Neuronal stem cell (in vitro differentiated cells): ENCODE results near the gene HADH.

ENCODE experiments used
- DNase-seq: peaks from one replicate; pipeline ENCODE4 v3.0.0-alpha.2; 2013; ENCODE audit warnings: low spot score
- H2AFZ ChIP-seq: one replicate; pipeline ENCODE4 v1.6.1; 2013; ENCODE audit warnings: mild to moderate bottlenecking, low read length, inconsistent platforms
- H2AK5ac ChIP-seq: 2 replicates; pipeline ENCODE4 v1.6.1; 2013; ENCODE audit warnings: low read depth, mild to moderate bottlenecking, inconsistent platforms, low read length, moderate library complexity, mixed read lengths
- H2BK120ac ChIP-seq: 2 replicates; pipeline ENCODE4 v1.6.1; 2013; ENCODE audit warnings: low read depth, mild to moderate bottlenecking, inconsistent platforms, low read length, moderate library complexity, mixed read lengths
- H2BK12ac ChIP-seq: one replicate; pipeline ENCODE4 v1.6.1; 2013; ENCODE audit warnings: low read length, inconsistent platforms
- H2BK15ac ChIP-seq: 2 replicates; pipeline ENCODE4 v1.6.1; 2013; ENCODE audit warnings: mild to moderate bottlenecking, low read length, inconsistent platforms, mixed read lengths
- H2BK5ac ChIP-seq: one replicate; pipeline ENCODE4 v1.6.1; 2013; ENCODE audit warnings: inconsistent platforms, mild to moderate bottlenecking, low read length, moderate library complexity
- H3K14ac ChIP-seq: one replicate; pipeline ENCODE4 v1.6.1; 2013; ENCODE audit warnings: low read length, inconsistent platforms
- H3K18ac ChIP-seq: 2 replicates; pipeline ENCODE4 v1.6.1; 2013; ENCODE audit warnings: low read length, inconsistent platforms
- H3K23ac ChIP-seq: 2 replicates; pipeline ENCODE4 v1.6.1; 2013; ENCODE audit warnings: low read depth, mild to moderate bottlenecking, mixed read lengths, low read length, inconsistent platforms; ENCODE audit not compliant: poor library complexity
- H3K27ac ChIP-seq: replicated peaks from 3 replicates; pipeline ENCODE4 v1.5.1; 2013; ENCODE audit warnings: low read length, inconsistent platforms
- H3K27me3 ChIP-seq, 3 experiments: 2 replicates each; pipeline ENCODE4 v1.6.1; 2013; ENCODE audit warnings: low read length in 3 of 3, mild to moderate bottlenecking in 2 of 3, inconsistent platforms in 1 of 3, low read depth in 1 of 3, mixed read lengths in 1 of 3, moderate library complexity in 1 of 3; ENCODE audit not compliant: control insufficient read depth in 3 of 3, insufficient read depth in 3 of 3
- H3K36me3 ChIP-seq, 2 donors: replicated peaks in 1 of 2; 2 replicates each; pipeline ENCODE4 v1.6.1; 2013; ENCODE audit warnings: low read length in 2 of 2; ENCODE audit not compliant: control insufficient read depth in 2 of 2, insufficient read depth in 2 of 2
- H3K4ac ChIP-seq: 2 replicates; pipeline ENCODE4 v1.6.1; 2013; ENCODE audit warnings: inconsistent platforms, mild to moderate bottlenecking, low read length, moderate library complexity
- H3K4me1 ChIP-seq, 2 donors: 1 replicate in 1 of 2; 2 replicates in 1 of 2; pipeline ENCODE4 v1.6.1; 2013; ENCODE audit warnings: low read length in 2 of 2, low read depth in 1 of 2; ENCODE audit not compliant: control insufficient read depth in 2 of 2, insufficient read depth in 1 of 2
- H3K4me2 ChIP-seq: one replicate; pipeline ENCODE4 v1.6.1; 2013; ENCODE audit warnings: mild to moderate bottlenecking, low read length, inconsistent platforms; ENCODE audit not compliant: insufficient read depth, poor library complexity, severe bottlenecking
- H3K4me3 ChIP-seq, 2 donors: 2 replicates each; pipeline ENCODE4 v1.5.1; 2013; ENCODE audit warnings: low read length in 2 of 2, mild to moderate bottlenecking in 2 of 2, inconsistent platforms in 1 of 2, moderate library complexity in 1 of 2
- H3K79me1 ChIP-seq: one replicate; pipeline ENCODE4 v1.6.1; 2013; ENCODE audit warnings: low read depth, mild to moderate bottlenecking, inconsistent platforms, low read length, moderate library complexity
- H3K9ac ChIP-seq: one replicate; pipeline ENCODE4 v1.6.1; 2013; ENCODE audit warnings: mild to moderate bottlenecking, low read depth, low read length, inconsistent platforms; ENCODE audit not compliant: poor library complexity
- H3K9me3 ChIP-seq, 2 donors: replicated peaks in 1 of 2; 2 replicates each; pipeline versions ENCODE3 to v1.6.1; 2013; ENCODE audit warnings: low read length in 2 of 2, mild to moderate bottlenecking in 2 of 2, inconsistent platforms in 1 of 2, low read depth in 1 of 2, mixed read lengths in 1 of 2, moderate library complexity in 1 of 2; ENCODE audit not compliant: control insufficient read depth in 2 of 2, insufficient read depth in 1 of 2
- H4K8ac ChIP-seq: one replicate; pipeline ENCODE4 v1.6.1; 2013; ENCODE audit warnings: low read depth, mild to moderate bottlenecking, inconsistent platforms, low read length, moderate library complexity
- H4K91ac ChIP-seq: one replicate; pipeline ENCODE4 v1.6.1; 2013; ENCODE audit warnings: low read length, low read depth, mild to moderate bottlenecking, inconsistent platforms; ENCODE audit not compliant: poor library complexity
- WGBS, 2 donors: extraction: QIAGEN DNeasy Blood & Tissue Kit; methylation state at CpG; one replicate each; pipeline ENCODE4 v1.1.7; 2013; ENCODE audit warnings: missing lambda C conversion rate in 2 of 2, mixed read lengths in 1 of 2; ENCODE audit not compliant: insufficient read length in 2 of 2, insufficient replicate concordance in 1 of 2; ENCODE audit errors: extremely low coverage in 2 of 2; 5-methylcytosine and 5-hydroxymethylcytosine counted together

The HADH gene

DNA sequence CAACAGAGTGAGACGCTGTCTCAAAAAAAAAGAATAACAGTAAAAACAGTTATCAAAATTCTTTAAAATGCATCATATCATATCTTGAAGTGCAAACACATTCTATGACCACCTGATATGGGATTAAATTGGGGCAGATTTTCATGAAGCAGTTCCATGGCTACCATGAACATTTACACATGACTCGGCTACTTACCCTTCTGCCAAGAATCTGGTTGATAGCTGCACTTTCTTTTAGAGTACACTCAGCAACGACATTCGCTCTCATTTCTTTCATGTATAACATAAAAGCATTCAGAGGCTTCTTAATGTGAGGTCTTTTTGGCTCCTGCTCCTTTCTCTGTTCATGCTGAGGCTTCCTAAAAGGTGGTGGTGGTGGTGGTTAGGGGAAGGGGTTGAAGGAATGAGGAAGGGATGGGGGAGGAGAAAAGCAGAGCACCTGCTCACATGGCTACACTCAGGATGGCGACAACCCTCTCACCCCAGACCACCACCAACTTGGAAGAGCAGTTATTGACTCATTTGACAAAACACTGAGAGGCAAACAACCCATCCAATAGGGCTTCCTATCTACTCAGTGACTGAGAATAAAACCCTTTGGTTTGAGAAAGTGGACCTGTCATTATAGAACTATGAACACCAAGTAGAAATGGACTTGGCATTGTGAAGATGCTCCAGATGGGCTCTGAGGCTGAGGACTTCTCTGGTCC, 88.5 kb downstream of the HADH start:
- no peak overlapping the region for H2BK15ac ChIP-seq
- peaks cover 0 to 14% of the 10 kb centered on the region in 2 donors for H3K36me3 ChIP-seq
- H4K91ac ChIP-seq, result no peak overlapping the region
- no peak overlapping the region for H2AFZ ChIP-seq
- H3K18ac ChIP-seq, result no peak overlapping the region
- WGBS, 2 donors, result no CpG with 5 or more reads among the region's 5 CpGs
- H3K79me1 ChIP-seq, result no peaks in the 10 kb centered on the region
- no peaks in the 10 kb centered on the region for H3K27me3 ChIP-seq
- no peak overlapping the region for H4K8ac ChIP-seq
- H3K23ac ChIP-seq, result no peak overlapping the region
- H2BK5ac ChIP-seq, result no peak overlapping the region
- no peak overlapping the region for H2BK12ac ChIP-seq
- H2AK5ac ChIP-seq, result no peak overlapping the region
- H3K14ac ChIP-seq, result no peak overlapping the region
- no peaks in the 10 kb centered on the region for H3K4me1 ChIP-seq
- H3K4me3 ChIP-seq, result no peak overlapping the region
- no peak overlapping the region for H3K4ac ChIP-seq
- no peaks in the 10 kb centered on the region for H3K9me3 ChIP-seq
- DNase-seq, result no peak
- H3K9ac ChIP-seq, result no peak overlapping the region
- no peak overlapping the region for H3K4me2 ChIP-seq
- H2BK120ac ChIP-seq, result no peak overlapping the region
- no peak overlapping the region for H3K27ac ChIP-seq

DNA sequence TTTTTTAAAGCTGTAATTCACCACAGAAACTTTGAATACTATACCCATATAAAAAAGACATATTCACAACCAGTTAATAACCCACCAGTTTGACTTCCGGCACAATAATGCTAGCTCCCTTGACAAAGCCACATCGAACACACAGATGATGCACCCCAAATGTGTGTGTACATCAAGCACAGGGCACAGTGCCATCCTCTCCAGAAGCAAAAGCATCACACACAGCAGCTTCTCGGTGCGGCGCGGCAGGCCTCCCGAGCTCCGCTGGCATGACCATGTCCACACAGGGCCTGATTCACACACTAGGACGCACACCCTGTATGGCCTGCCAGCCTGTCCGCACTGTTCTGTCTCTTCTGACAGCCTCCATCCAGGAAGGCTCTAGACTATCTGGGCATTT, 91.1 kb downstream of the HADH start:
- no CpG with 5 or more reads among the region's 10 CpGs for WGBS, 2 donors

DNA sequence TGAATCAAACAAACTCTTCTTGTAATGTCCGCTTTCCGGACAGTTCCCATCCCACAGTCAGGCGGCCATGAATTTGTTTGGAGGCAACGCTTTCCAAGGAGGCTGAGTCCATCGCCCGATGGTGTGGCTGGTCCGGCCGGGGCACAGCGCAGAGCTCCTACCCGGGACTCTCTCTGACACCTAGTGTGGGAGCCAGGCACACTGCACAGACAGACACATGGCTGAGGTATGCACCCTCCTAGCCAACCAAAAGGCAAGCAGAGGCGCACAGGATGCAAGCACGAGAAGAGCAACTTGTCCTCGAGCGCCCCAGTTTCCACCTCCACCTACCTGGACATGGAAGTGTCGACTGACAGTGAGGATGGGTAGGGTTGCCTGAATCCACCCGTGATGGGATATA, 91.6 kb downstream of the HADH start:
- Histone ChIP-seq H3K79me1 (no peaks in the 10 kb centered on the region), H3K4me1 (no peaks in the 10 kb centered on the region), H4K8ac (no peak overlapping the region), H3K9ac (peak overlapping the region; percentile 9), H2BK12ac (no peak overlapping the region), H3K9me3 (no peaks in the 10 kb centered on the region), H3K23ac (no peak overlapping the region), H3K4ac (no peak overlapping the region), H4K91ac (no peak overlapping the region), H3K27ac (no peak overlapping the region), H2BK5ac (no peak overlapping the region), H2BK120ac (no peak overlapping the region), H3K4me3 (no peak overlapping the region), H3K18ac (peak overlapping the region; percentile 70), H2BK15ac (no peak overlapping the region), H2AK5ac (no peak overlapping the region), H3K27me3 (no peaks in the 10 kb centered on the region), H3K36me3 (peaks cover 0 to 14% of the 10 kb centered on the region in 2 donors), H3K4me2 (no peak overlapping the region), H3K14ac (no peak overlapping the region), H2AFZ (no peak overlapping the region)
- WGBS, 2 donors, result no CpG with 5 or more reads among the region's 16 CpGs
- DNase-seq, result no peak

More for the DNA sequence above, 91.1 kb downstream of the HADH start:
- Histone ChIP-seq H2AK5ac (no peak overlapping the region), H3K14ac (peak overlapping the region; percentile 5), H3K9me3 (no peaks in the 10 kb centered on the region), H2BK15ac (no peak overlapping the region), H3K27me3 (no peaks in the 10 kb centered on the region), H2AFZ (no peak overlapping the region), H3K4me2 (no peak overlapping the region), H3K79me1 (no peaks in the 10 kb centered on the region), H3K4me1 (no peaks in the 10 kb centered on the region), H2BK12ac (no peak overlapping the region), H3K23ac (no peak overlapping the region), H3K18ac (peak overlapping the region; percentile 6), H2BK5ac (no peak overlapping the region), H3K9ac (no peak overlapping the region), H3K4me3 (peak overlapping the region in 1 of 2 donors; percentile 2), H4K91ac (no peak overlapping the region), H4K8ac (no peak overlapping the region), H3K4ac (no peak overlapping the region), H3K36me3 (peaks cover 0 to 14% of the 10 kb centered on the region in 2 donors), H3K27ac (no peak overlapping the region), H2BK120ac (no peak overlapping the region)
- DNase-seq, result no peak
